ENCODE results near the gene ASB16.
"Not testable (repeated sequence)": the region's sequence is repeated elsewhere in the genome, so short reads cannot be mapped to it uniquely, and the experiment has no call there.

ASB16 gene

GRCh38 chr17:44149066-44149465 lies 21.4 kb upstream of the ASB16 start:
- not testable (repeated sequence) for DNase-seq (ENCODE audit: low spot score)

GRCh38 chr17:44149750-44150329 lies 20.7 kb upstream of the ASB16 start:
- no peak for DNase-seq (ENCODE audit: low spot score)

GRCh38 chr17:44152875-44153274 lies 17.6 kb upstream of the ASB16 start:
- no peak for DNase-seq (ENCODE audit: low spot score)

GRCh38 chr17:44155488-44155887 lies 15.0 kb upstream of the ASB16 start:
- DNase-seq (ENCODE audit: low spot score), result no peak

- DNase-seq (ENCODE audit: low spot score), result no peak
These were observed 10.8 kb upstream of the ASB16 start for GRCh38 chr17:44159519-44160210.

- DNase-seq (ENCODE audit: low spot score), result no peak
These were observed 6.0 kb upstream of the ASB16 start for GRCh38 chr17:44164476-44164875.

- no peak for DNase-seq (ENCODE audit: low spot score)
These were observed 3.2 kb upstream of the ASB16 start for GRCh38 chr17:44167181-44167861.

GRCh38 chr17:44170135-44170498 lies 387 bp upstream of the ASB16 start:
- DNase-seq (ENCODE audit: low spot score), result no peak

GRCh38 chr17:44171931-44172455 lies 1.5 kb downstream of the ASB16 start:
- DNase-seq (ENCODE audit: low spot score), result no peak

- DNase-seq (ENCODE audit: low spot score), result no peak
These were observed 3.9 kb downstream of the ASB16 start for GRCh38 chr17:44174427-44174826.

GRCh38 chr17:44176257-44176656 lies 5.8 kb downstream of the ASB16 start:
- peak; percentile 47 for DNase-seq (ENCODE audit: low spot score)

GRCh38 chr17:44176671-44177501 lies 6.4 kb downstream of the ASB16 start:
- no peak for DNase-seq (ENCODE audit: low spot score)

- no peak for DNase-seq (ENCODE audit: low spot score)
These were observed 7.1 kb downstream of the ASB16 start for GRCh38 chr17:44177640-44178039.

- no peak for DNase-seq (ENCODE audit: low spot score)
These were observed 7.6 kb downstream of the ASB16 start for GRCh38 chr17:44178133-44178532.

- no peak for DNase-seq (ENCODE audit: low spot score)
These were observed 12.5 kb downstream of the ASB16 start for GRCh38 chr17:44183024-44183423.

GRCh38 chr17:44184212-44184810 lies 13.8 kb downstream of the ASB16 start:
- DNase-seq (ENCODE audit: low spot score), result no peak

GRCh38 chr17:44186307-44187130 lies 16.0 kb downstream of the ASB16 start, which contains the start of gene TMUB2:
TSS of gene TMUB2 (plus strand) at chr17:44186972. CDS start at chr17:44187709, 737 bp downstream.
- peak; percentile 100 for DNase-seq (ENCODE audit: low spot score)

- DNase-seq (ENCODE audit: low spot score), result peak; percentile 54
These were observed 16.8 kb downstream of the ASB16 start for GRCh38 chr17:44187131-44187899.

GRCh38 chr17:44188576-44189403 lies 18.3 kb downstream of the ASB16 start:
- no peak for DNase-seq (ENCODE audit: low spot score)
